ENCODE measurements around the gene NEMP1.

Gene NEMP1

GRCh38 chr12:57011438-57012424, 66.9 kb downstream of the NEMP1 start:
- DNase-seq: no peak
- in situ Hi-C loops (cut with MboI; ENCODE audit: low pct_unique_long_range_greater_than_20kb, low sequenced_read_pairs): loop anchor here (10.0 kb wide), 1 partner anchor 93 kb away; no protein-coding TSS in a partner anchor

- DNase-seq: no peak
- in situ Hi-C loops (cut with MboI; ENCODE audit: low pct_unique_long_range_greater_than_20kb, low sequenced_read_pairs): loop anchor here (10.0 kb wide), 1 partner anchor 94 kb away; no protein-coding TSS in a partner anchor
Measured at GRCh38 chr12:57010627-57011247, 67.9 kb downstream of the NEMP1 start.

GRCh38 chr12:57009949-57010626, 68.5 kb downstream of the NEMP1 start:
- in situ Hi-C loops (cut with MboI; ENCODE audit: low pct_unique_long_range_greater_than_20kb, low sequenced_read_pairs): loop anchor here (10.0 kb wide), 2 partner anchors 95 to 245 kb away; partner anchors contain the start of gene HSD17B6
- DNase-seq: no peak

- peak; percentile 86 for DNase-seq
- in situ Hi-C loops (cut with MboI; ENCODE audit: low pct_unique_long_range_greater_than_20kb, low sequenced_read_pairs): loop anchor here (10.0 kb wide), 1 partner anchor 243 kb away; the partner anchor contains the start of gene HSD17B6
Measured at GRCh38 chr12:57008178-57008577, 70.4 kb downstream of the NEMP1 start.

GRCh38 chr12:57006809-57007475, 71.6 kb downstream of the NEMP1 start:
- DNase-seq: no peak
- in situ Hi-C loops (cut with MboI; ENCODE audit: low pct_unique_long_range_greater_than_20kb, low sequenced_read_pairs): loop anchor here (10.0 kb wide), 1 partner anchor 242 kb away; the partner anchor contains the start of gene HSD17B6

GRCh38 chr12:57005980-57006808, 72.4 kb downstream of the NEMP1 start, which contains the start of gene ZBTB39:
Gene ZBTB39, minus strand, starts transcription at chr12:57006546. Its CDS starts 1,629 bp downstream, at chr12:57004917.
- DNase-seq: peak; percentile 43
- in situ Hi-C loops (cut with MboI; ENCODE audit: low pct_unique_long_range_greater_than_20kb, low sequenced_read_pairs): loop anchor here (10.0 kb wide), 1 partner anchor 241 kb away; the partner anchor contains the start of gene HSD17B6
